ENCODE measurements around the gene IFI27L2. TPM values are rescaled to one million over a fixed set of nuclear protein-coding genes. Genes with fewer than 3 reads are reported as not detected.

IFI27L2 gene
- total and polyA plus RNA-seq, 4 donors: 1.7 to 7.2 (median 6.1) TPM

DNA sequence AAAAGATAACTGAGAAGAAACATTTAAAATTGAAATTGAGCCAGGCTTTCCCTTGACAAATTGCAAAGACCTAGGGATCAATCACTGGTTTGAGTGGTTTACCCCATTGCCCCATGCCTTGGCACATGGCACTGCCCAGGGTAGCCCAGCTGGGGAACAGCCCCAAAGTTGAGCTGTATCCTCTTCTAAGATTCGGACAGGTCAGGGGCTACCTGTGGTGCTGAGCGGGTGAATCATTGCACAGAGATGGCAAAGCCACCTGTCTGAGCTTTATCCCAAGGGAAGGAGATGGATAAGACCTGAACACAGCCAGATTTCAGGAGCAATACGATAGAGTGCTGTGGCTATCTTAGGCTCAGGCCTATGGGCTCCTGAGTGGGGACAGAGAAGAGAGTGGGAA, 7.0 kb downstream of the IFI27L2 start (continued):
- TF ChIP-seq GABPA (IDR thresholded peaks at IDR 0.05 in 1 of 2, conservative IDR thresholded peaks at IDR 0.05 in 1 of 2) (no peak), EGR1 (IDR thresholded peaks at IDR 0.05; ENCODE audit: low read depth in 2 of 2) (no peak), NR2F2 (IDR thresholded peaks at IDR 0.05) (no peak), RXRA (IDR thresholded peaks at IDR 0.05) (no peak), HNF4A (conservative IDR thresholded peaks at IDR 0.05) (no peak), HNF4G (IDR thresholded peaks at IDR 0.05) (no peak), JUND (IDR thresholded peaks at IDR 0.05) (no peak)
- TF ChIP-seq, protein P1, sequence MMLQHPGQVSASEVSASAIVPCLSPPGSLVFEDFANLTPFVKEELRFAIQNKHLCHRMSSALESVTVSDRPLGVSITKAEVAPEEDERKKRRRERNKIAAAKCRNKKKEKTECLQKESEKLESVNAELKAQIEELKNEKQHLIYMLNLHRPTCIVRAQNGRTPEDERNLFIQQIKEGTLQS (IDR thresholded peaks at IDR 0.05): no peak

DNA sequence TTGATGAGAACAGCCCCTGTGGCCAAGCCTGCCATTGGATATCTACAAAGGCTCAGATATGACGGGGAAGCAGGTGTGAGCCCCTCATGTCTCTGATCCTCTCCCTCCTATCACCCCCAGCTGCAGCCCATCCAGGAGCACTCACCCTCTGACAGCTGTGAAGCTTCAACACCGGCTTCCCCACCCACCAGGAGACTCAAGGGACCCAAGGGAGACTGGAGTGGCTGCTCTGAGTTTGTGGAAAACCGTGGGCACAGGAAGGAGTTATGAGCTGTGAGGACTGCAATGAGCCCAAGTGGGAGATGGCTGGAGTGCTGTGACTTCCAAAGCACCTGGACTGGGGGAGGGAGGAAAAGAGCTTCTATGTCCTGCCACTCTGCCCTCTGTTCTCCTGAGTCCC, 7.9 kb downstream of the IFI27L2 start:
- no peak overlapping the region for H3K4me3 ChIP-seq (ENCODE audit: low read depth in 1 of 3, low read length in 3 of 3)
- no peaks in the 10 kb centered on the region for H3K27me3 ChIP-seq (ENCODE audit: control insufficient read depth in 4 of 4, insufficient read depth in 4 of 4, low read length in 3 of 4)

DNA sequence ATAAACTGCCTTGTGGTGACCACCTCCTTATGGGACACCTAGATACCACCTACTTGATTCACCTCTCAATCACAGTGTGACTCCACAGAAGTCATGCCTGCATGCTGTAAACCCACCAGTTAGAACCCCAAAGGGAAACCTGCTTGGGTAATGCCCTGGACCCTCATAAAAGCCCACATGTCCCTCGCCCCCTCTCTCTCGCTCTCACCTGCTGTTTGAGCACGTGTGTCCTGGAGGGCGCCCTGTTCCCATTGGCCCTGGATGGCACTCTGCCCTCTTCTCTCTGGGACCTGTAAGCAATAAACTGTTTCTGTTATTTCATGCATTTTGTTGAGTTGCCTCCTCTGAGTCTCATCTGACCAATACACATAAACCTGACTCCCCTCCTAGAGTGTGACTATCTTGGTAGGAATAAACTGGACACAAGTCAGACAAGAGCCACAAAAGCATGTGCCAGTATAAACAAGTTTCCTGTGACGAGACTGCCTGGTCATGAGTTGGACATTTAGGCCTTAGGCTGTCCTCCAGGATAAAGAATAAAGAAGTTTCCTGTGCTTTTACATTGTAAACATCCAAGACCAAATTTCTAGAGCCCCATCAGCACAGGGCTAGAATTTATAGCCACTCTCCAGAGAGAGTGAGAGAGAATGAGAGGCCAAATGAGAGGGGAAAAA, 8.6 kb downstream of the IFI27L2 start:
- WGBS: 90% methylated on average over 5 of the region's 5 CpGs
- H3K27ac ChIP-seq (ENCODE audit: low read depth in 1 of 2, low read length in 2 of 2): no peak overlapping the region
- H3K4me1 ChIP-seq (ENCODE audit: control insufficient read depth in 4 of 4, insufficient read depth in 4 of 4, low read length in 3 of 4): no peaks in the 10 kb centered on the region
- no peak overlapping the region for H3K4me3 ChIP-seq (ENCODE audit: low read depth in 1 of 3, low read length in 3 of 3)
- H3K36me3 ChIP-seq (ENCODE audit: control insufficient read depth in 4 of 4, insufficient read depth in 3 of 4, low read depth in 1 of 4, low read length in 3 of 4): no peaks in the 10 kb centered on the region
- TF ChIP-seq EGR1 (IDR thresholded peaks at IDR 0.05; ENCODE audit: low read depth in 2 of 2): no peak
- TF ChIP-seq, protein P2, sequence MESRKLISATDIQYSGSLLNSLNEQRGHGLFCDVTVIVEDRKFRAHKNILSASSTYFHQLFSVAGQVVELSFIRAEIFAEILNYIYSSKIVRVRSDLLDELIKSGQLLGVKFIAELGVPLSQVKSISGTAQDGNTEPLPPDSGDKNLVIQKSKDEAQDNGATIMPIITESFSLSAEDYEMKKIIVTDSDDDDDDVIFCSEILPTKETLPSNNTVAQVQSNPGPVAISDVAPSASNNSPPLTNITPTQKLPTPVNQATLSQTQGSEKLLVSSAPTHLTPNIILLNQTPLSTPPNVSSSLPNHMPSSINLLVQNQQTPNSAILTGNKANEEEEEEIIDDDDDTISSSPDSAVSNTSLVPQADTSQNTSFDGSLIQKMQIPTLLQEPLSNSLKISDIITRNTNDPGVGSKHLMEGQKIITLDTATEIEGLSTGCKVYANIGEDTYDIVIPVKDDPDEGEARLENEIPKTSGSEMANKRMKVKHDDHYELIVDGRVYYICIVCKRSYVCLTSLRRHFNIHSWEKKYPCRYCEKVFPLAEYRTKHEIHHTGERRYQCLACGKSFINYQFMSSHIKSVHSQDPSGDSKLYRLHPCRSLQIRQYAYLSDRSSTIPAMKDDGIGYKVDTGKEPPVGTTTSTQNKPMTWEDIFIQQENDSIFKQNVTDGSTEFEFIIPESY (IDR thresholded peaks at IDR 0.05): no peak
- TF ChIP-seq, protein P1 (IDR thresholded peaks at IDR 0.05): no peak
- no peak for TF ChIP-seq GABPA (IDR thresholded peaks at IDR 0.05 in 1 of 2, conservative IDR thresholded peaks at IDR 0.05 in 1 of 2)
- TF ChIP-seq, protein P3, sequence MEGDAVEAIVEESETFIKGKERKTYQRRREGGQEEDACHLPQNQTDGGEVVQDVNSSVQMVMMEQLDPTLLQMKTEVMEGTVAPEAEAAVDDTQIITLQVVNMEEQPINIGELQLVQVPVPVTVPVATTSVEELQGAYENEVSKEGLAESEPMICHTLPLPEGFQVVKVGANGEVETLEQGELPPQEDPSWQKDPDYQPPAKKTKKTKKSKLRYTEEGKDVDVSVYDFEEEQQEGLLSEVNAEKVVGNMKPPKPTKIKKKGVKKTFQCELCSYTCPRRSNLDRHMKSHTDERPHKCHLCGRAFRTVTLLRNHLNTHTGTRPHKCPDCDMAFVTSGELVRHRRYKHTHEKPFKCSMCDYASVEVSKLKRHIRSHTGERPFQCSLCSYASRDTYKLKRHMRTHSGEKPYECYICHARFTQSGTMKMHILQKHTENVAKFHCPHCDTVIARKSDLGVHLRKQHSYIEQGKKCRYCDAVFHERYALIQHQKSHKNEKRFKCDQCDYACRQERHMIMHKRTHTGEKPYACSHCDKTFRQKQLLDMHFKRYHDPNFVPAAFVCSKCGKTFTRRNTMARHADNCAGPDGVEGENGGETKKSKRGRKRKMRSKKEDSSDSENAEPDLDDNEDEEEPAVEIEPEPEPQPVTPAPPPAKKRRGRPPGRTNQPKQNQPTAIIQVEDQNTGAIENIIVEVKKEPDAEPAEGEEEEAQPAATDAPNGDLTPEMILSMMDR (IDR thresholded peaks at IDR 0.05; ENCODE audit: low read depth, low read length, missing input control): no peak
- TF ChIP-seq SP1 (IDR thresholded peaks at IDR 0.05): no peak
- no peak for TF ChIP-seq HNF4G (IDR thresholded peaks at IDR 0.05)
- no peak for TF ChIP-seq TAF1 (conservative IDR thresholded peaks at IDR 0.05)
- TF ChIP-seq, protein P4, sequence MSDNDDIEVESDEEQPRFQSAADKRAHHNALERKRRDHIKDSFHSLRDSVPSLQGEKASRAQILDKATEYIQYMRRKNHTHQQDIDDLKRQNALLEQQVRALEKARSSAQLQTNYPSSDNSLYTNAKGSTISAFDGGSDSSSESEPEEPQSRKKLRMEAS (IDR thresholded peaks at IDR 0.05): no peak
- TF ChIP-seq FOXA1 (IDR thresholded peaks at IDR 0.05): no peak
- TF ChIP-seq HNF4A (conservative IDR thresholded peaks at IDR 0.05): no peak
- no peak for TF ChIP-seq JUND (IDR thresholded peaks at IDR 0.05)
- no peak for TF ChIP-seq YY1 (IDR thresholded peaks at IDR 0.05)
- TF ChIP-seq RAD21 (IDR thresholded peaks at IDR 0.05): no peak
- DNase-seq (ENCODE audit: low spot score): no peak
- no peak overlapping the region for H3K9ac ChIP-seq (ENCODE audit: low read depth in 1 of 2, low read length in 2 of 2)
- H3K27me3 ChIP-seq (ENCODE audit: control insufficient read depth in 4 of 4, insufficient read depth in 4 of 4, low read length in 3 of 4): no peaks in the 10 kb centered on the region
- H3K9me3 ChIP-seq (ENCODE audit: control insufficient read depth in 4 of 4, low read length in 3 of 4): peaks cover 0 to 5% (median 0%) of the 10 kb centered on the region in 4 donors

More for the DNA sequence above, 7.9 kb downstream of the IFI27L2 start:
- Histone ChIP-seq H3K36me3 (ENCODE audit: control insufficient read depth in 4 of 4, insufficient read depth in 3 of 4, low read depth in 1 of 4, low read length in 3 of 4) (no peaks in the 10 kb centered on the region), H3K27ac (ENCODE audit: low read depth in 1 of 2, low read length in 2 of 2) (no peak overlapping the region), H3K9ac (ENCODE audit: low read depth in 1 of 2, low read length in 2 of 2) (no peak overlapping the region), H3K4me1 (ENCODE audit: control insufficient read depth in 4 of 4, insufficient read depth in 4 of 4, low read length in 3 of 4) (no peaks in the 10 kb centered on the region), H3K9me3 (ENCODE audit: control insufficient read depth in 4 of 4, low read length in 3 of 4) (peaks cover 0 to 5% (median 0%) of the 10 kb centered on the region in 4 donors)
- WGBS: 73% methylated on average over 3 of the region's 3 CpGs
- DNase-seq (ENCODE audit: low spot score): no peak
- TF ChIP-seq, protein P2 (IDR thresholded peaks at IDR 0.05): no peak
